Ascending aorta (tissue), 2 donors: Measurements from ENCODE around the gene CDH15. TPM values are rescaled to one million over a fixed set of nuclear protein-coding genes. Genes with fewer than 3 reads are reported as not detected.

Experiments used
- DNase-seq, 2 donors: peaks; one replicate each; pipeline ENCODE4 v3.0.0-alpha.2; 2019; ENCODE audit warnings: low spot score in 2 of 2
- H3K27ac ChIP-seq, 2 donors: fragments of 200-600 bp; sonication (generic); one replicate each; pipeline ENCODE4 v1.5.1; 2016 to 2017; ENCODE audit warnings: mild to moderate bottlenecking in 1 of 2
- H3K27me3 ChIP-seq: fragments of 200-600 bp; sonication (generic); one replicate; pipeline ENCODE4 v1.5.1; 2017
- H3K36me3 ChIP-seq, 2 donors: fragments of 200-600 bp; sonication (generic); one replicate each; pipeline ENCODE4 v1.5.1; 2016
- H3K4me1 ChIP-seq, 2 donors: fragments of 200-600 bp; sonication (generic); one replicate each; pipeline ENCODE4 v1.5.1; 2016 to 2017; ENCODE audit warnings: mild to moderate bottlenecking in 1 of 2
- H3K4me3 ChIP-seq, 2 donors: fragments of 200-600 bp; sonication (generic); one replicate each; pipeline ENCODE4 v1.5.1; 2016 to 2017; ENCODE audit warnings: mild to moderate bottlenecking in 1 of 2
- H3K9me3 ChIP-seq, 2 donors: fragments of 200-600 bp; sonication (generic); one replicate each; pipeline ENCODE4 v1.5.1; 2016
- intact Hi-C: fragments of 100-400 bp; cut with DNase I; formaldehyde crosslinking; loops from one replicate; pipeline ENCODE4 v1.15.1; 2023
- total RNA-seq: library from RNA; depleted of rRNA; stranded (reverse); fragments of >200 nt; gene quantifications from one replicate; pipeline ENCODE4 v1.1.0, GENCODE V29; 2016
- TF ChIP-seq, protein P1 (sequence below), 3 experiments: fragments of 200-600 bp in 2 of 3; fragments of 450-650 bp in 1 of 3; sonication (generic) in 2 of 3; IDR thresholded peaks; one replicate each; pipeline ENCODE4 v1.5.1; 2016 to 2019; ENCODE audit warnings: antibody characterized with exemption in 3 of 3, mild to moderate bottlenecking in 1 of 3, moderate library complexity in 1 of 3

Gene CDH15
- total RNA-seq, 1 donor from 2014 or later: not detected

DNA sequence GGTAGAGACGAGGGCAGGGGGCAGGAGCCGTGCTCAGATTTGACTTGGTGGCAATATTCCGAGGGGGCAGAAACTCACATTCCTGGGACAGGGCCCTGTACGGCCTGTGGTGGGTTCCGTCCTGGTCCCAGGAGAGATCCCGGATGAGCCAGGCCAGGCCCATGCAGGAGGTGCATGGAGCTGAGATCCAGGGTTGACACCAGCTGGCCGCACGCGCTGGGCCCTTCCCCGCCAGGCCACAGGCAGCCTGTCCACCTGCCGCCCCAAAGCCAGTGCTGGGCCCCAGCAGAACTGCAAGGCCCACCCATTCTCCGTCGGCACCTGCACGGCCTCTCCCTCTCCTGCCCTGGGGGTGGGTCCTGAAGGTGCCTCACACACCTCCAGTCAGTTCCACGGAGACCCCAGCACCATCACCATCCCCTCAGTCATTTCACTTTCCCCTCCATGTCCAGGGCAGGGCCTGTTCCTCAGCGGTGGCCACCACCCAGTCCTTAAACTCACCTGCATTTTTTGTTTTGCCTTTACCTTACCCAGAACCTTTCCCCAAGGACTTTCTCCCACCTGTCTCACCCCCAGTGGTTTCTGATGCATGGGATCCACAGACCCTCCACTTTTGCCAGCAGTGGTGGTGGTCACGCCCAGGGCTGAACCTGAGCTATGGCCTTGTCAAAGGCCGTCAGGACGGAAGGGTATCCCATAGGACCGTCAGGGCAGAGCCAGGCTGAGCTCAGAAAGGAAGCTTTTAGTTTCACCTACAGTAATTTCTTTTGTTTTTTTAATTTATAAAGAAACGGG, 25.1 kb upstream of the CDH15 start:
- DNase-seq: no peak
- Histone ChIP-seq H3K4me1 (no peaks in the 10 kb centered on the region), H3K4me3 (no peak overlapping the region), H3K36me3 (peaks cover 56 to 82% of the 10 kb centered on the region in 2 donors), H3K27me3 (no peaks in the 10 kb centered on the region), H3K27ac (no peak overlapping the region), H3K9me3 (no peaks in the 10 kb centered on the region)
- TF ChIP-seq, protein P1, sequence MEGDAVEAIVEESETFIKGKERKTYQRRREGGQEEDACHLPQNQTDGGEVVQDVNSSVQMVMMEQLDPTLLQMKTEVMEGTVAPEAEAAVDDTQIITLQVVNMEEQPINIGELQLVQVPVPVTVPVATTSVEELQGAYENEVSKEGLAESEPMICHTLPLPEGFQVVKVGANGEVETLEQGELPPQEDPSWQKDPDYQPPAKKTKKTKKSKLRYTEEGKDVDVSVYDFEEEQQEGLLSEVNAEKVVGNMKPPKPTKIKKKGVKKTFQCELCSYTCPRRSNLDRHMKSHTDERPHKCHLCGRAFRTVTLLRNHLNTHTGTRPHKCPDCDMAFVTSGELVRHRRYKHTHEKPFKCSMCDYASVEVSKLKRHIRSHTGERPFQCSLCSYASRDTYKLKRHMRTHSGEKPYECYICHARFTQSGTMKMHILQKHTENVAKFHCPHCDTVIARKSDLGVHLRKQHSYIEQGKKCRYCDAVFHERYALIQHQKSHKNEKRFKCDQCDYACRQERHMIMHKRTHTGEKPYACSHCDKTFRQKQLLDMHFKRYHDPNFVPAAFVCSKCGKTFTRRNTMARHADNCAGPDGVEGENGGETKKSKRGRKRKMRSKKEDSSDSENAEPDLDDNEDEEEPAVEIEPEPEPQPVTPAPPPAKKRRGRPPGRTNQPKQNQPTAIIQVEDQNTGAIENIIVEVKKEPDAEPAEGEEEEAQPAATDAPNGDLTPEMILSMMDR (IDR thresholded peaks at IDR 0.05): no peak
- intact Hi-C loops: loop anchor here (10.0 kb wide), 1 partner anchor 58 kb away; the partner anchor contains the start of gene SLC22A31

DNA sequence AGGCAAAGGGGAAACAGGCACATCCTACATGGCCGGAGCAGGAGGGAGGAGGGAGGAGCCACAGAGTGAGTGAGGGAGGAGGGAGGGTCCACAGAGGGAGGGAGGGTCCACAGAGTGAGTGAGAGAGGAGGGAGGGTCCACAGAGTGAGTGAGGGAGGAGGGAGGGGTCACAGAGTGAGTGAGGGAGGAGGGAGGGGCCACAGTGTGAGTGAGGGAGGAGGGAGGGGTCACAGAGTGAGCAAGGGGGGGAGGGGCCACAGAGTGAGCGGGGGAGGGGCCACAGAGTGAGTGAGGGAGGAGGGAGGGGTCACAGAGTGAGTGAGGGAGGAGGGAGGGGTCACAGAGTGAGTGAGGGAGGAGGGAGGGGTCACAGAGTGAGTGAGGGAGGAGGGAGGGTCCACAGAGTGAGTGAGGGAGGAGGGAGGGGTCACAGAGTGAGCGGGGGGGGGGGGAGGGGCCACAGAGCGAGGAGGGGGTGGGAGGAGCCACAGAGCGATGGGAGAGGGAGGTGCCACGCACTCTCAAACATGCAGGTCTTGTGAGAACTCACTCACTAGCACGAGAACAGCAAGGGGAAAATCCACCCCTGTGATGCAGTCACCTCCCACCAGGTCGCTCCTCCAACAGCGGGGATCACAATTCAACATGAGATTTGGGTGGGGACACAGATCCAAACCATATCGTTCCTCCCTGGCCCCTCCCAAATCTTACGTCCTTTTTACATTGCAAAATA, 24.3 kb upstream of the CDH15 start:
- Histone ChIP-seq H3K27ac (no peak overlapping the region), H3K27me3 (no peaks in the 10 kb centered on the region), H3K4me3 (no peak overlapping the region), H3K36me3 (peaks cover 48 to 85% of the 10 kb centered on the region in 2 donors), H3K9me3 (no peaks in the 10 kb centered on the region), H3K4me1 (no peaks in the 10 kb centered on the region)
- TF ChIP-seq, protein P1 (IDR thresholded peaks at IDR 0.05): no peak
- no peak for DNase-seq
- intact Hi-C loops: loop anchor here (10.0 kb wide), 1 partner anchor 58 kb away; the partner anchor contains the start of gene SLC22A31

DNA sequence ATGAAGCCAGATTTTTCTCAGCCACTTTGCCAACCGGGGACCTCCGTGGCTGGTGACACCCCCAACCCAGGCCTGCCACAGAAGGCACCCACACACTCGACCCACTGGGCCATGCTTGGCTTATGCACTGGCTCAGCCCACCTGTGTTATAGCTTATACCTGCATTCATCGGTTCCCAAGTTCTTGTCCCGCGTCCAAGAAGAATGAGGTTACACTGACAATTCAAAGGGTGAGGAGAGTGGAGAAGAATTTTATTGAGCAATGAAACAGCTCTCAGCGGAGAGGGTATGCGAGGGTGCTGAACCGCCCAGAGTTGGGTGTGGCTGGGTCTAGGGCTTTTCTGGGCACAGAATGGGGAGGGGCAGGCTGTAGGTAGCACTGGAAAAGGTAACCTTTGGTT, 22.2 kb upstream of the CDH15 start:
- H3K4me1 ChIP-seq: no peaks in the 10 kb centered on the region
- no peaks in the 10 kb centered on the region for H3K27me3 ChIP-seq
- no peak for DNase-seq
- peaks cover 41 to 70% of the 10 kb centered on the region in 2 donors for H3K36me3 ChIP-seq
- H3K4me3 ChIP-seq: no peak overlapping the region
- TF ChIP-seq, protein P1 (IDR thresholded peaks at IDR 0.05): no peak
- H3K27ac ChIP-seq: no peak overlapping the region
- intact Hi-C loops: loop anchor here (10.0 kb wide), 1 partner anchor 55 kb away; the partner anchor contains the start of gene SLC22A31
- no peaks in the 10 kb centered on the region for H3K9me3 ChIP-seq

DNA sequence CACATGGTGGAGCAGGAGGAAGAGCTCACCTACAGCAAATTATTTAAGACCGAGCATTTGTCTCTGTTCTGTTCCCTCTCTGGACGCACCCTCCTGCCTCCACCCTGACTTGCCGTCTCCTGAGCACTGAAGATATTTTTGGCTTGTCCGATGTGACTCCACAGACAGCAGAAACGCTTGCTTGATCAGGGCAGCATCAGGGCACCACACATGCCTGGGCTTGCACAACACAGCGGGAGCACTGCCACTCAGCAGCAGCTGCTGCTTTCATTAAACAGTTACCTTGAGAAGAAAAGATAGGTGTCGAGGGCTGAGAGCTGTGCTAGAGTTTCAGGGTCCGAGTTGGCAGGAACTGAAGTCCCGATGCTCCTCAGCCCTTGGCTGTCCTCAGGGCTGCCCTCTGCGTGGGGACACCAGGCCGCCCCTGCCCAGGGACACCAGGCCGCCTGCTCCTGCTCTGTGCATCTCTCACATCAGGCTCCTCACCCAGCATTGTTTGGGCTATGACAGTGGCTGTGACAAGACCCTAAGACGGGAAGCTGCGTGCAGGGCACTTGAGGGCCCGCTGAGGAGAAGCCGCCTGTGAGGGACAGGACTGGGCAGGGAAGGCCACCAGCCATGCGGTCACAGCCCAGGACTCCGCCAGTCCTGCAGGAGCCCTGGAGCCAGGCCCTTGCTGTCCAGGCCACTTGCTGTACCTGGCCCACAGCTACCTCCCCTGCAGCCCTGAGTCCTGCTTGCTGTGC, 21.3 kb upstream of the CDH15 start:
- TF ChIP-seq, protein P1 (IDR thresholded peaks at IDR 0.05): no peak
- Histone ChIP-seq H3K4me3 (no peak overlapping the region), H3K9me3 (no peaks in the 10 kb centered on the region), H3K4me1 (peaks cover 5 to 6% of the 10 kb centered on the region in 2 donors), H3K27me3 (no peaks in the 10 kb centered on the region), H3K27ac (no peak overlapping the region), H3K36me3 (peaks cover 41 to 61% of the 10 kb centered on the region in 2 donors)
- DNase-seq: no peak
- intact Hi-C loops: no loop called here

GRCh38 chr16:89150981-89151380, 20.6 kb upstream of the CDH15 start:
- Histone ChIP-seq H3K9me3 (no peaks in the 10 kb centered on the region), H3K4me3 (no peak overlapping the region), H3K36me3 (peaks cover 35 to 54% of the 10 kb centered on the region in 2 donors), H3K4me1 (peaks cover 8 to 10% of the 10 kb centered on the region in 2 donors), H3K27me3 (no peaks in the 10 kb centered on the region), H3K27ac (no peak overlapping the region)
- intact Hi-C loops: no loop called here
- no peak for DNase-seq
- TF ChIP-seq, protein P1 (IDR thresholded peaks at IDR 0.05): no peak
